Measurements from ENCODE around the gene PHF3.

PHF3 gene

DNA sequence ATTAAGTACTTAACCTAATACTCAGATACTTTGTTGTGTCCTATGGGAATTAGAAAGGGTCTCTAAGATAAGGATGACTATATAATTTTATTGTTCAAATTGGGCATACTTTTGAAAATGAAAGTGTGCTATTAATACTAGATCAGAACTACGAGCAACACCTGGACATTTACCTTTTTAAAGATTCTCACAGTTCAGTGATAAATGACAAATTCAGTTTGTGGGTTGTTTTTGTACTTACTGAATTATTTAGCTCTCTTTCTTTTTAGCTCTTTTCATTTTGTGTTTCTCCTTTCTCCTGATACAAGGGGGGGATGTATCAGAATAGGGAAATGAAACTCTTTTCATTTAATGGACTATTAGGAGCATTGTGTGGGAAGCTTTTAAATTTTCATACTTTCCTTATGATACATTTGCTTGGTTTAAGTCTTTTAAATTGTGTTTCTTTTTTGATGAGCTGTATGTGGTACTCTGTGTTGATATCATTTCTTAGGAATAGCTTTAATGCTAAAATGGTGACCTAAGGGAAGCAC is 47.5 kb downstream of the PHF3 start:
- H3K27ac ChIP-seq = no peak overlapping the region
- TF ChIP-seq, protein P1, sequence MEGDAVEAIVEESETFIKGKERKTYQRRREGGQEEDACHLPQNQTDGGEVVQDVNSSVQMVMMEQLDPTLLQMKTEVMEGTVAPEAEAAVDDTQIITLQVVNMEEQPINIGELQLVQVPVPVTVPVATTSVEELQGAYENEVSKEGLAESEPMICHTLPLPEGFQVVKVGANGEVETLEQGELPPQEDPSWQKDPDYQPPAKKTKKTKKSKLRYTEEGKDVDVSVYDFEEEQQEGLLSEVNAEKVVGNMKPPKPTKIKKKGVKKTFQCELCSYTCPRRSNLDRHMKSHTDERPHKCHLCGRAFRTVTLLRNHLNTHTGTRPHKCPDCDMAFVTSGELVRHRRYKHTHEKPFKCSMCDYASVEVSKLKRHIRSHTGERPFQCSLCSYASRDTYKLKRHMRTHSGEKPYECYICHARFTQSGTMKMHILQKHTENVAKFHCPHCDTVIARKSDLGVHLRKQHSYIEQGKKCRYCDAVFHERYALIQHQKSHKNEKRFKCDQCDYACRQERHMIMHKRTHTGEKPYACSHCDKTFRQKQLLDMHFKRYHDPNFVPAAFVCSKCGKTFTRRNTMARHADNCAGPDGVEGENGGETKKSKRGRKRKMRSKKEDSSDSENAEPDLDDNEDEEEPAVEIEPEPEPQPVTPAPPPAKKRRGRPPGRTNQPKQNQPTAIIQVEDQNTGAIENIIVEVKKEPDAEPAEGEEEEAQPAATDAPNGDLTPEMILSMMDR (IDR thresholded peaks at IDR 0.05) = no peak
- intact Hi-C loops (cut with DNase I; ENCODE audit: low total_unique reads) = no loop called here

DNA sequence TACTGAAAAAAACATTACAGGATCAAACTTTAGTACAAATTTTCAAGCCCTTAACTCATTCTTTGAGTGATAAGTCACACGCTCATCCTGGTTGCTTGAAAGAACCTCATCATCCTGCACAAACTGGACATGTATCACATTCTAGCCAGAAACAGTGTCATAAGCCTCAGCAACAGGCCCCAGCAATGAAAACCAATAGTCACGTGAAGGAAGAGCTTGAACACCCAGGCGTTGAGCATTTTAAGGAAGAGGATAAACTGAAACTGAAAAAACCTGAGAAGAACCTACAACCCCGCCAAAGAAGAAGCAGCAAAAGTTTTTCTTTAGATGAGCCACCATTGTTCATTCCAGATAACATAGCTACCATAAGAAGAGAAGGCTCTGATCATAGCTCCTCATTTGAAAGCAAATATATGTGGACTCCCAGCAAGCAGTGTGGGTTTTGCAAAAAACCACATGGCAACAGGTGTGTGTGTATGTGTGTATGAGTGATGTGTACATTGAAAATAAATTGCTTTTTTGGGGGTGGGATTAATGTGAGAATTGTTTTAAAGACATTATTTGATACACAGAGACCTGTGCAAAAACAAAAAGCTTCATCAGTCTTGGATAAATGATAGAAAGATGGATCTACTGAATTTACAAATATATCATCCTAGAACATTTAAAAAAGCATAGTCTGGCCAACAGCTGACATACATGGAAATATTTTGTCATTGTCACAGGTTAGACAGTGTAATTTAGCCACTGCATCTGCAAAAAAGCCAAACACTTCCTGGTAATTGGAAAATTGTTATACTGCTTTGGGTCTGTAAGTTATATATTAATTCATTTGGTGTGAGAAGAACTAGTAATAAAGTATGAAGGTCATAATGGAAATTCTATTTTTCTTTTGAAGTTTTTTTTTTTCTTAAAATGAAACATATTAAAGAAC is 50.1 kb downstream of the PHF3 start:
- no peak overlapping the region for H3K27ac ChIP-seq

More for the DNA sequence above, 47.5 kb downstream of the PHF3 start:
- H3K4me1 ChIP-seq = peaks cover 0 to 10% (median 3%) of the 10 kb centered on the region in 4 donors
- no peak overlapping the region for H3K4me3 ChIP-seq
- no peaks in the 10 kb centered on the region for H3K9me3 ChIP-seq
- H3K36me3 ChIP-seq = peaks cover 0 to 19% (median 17%) of the 10 kb centered on the region in 3 donors
- no peak for DNase-seq
- no peaks in the 10 kb centered on the region for H3K27me3 ChIP-seq

DNA sequence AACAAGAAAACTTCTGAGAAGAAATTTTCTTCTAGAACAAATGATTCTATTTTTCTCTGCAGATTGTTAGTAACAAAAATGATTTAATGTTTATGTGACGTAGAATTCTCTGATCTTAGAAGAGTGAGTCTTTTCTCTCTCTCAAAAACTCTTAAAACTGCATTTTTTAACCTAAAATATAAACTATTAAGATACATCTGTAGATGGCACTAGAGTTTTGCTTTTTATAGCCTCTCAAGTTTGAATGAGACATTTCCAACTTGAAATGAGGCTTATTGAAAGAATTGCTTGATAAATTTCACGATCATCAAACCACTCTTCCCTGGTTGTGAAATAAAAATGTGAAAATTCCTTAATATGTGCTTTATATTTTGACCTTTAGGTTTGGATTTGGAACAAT is 53.8 kb downstream of the PHF3 start:
- Histone ChIP-seq H3K4me3 (no peak overlapping the region), H3K36me3 (peaks cover 0 to 15% (median 11%) of the 10 kb centered on the region in 3 donors), H3K27me3 (no peaks in the 10 kb centered on the region), H3K27ac (no peak overlapping the region), H3K4me1 (no peaks in the 10 kb centered on the region), H3K9me3 (no peaks in the 10 kb centered on the region)
- intact Hi-C loops (cut with DNase I; ENCODE audit: low total_unique reads) = no loop called here
- TF ChIP-seq, protein P1 (IDR thresholded peaks at IDR 0.05) = no peak
- no peak for DNase-seq

More for the DNA sequence above, 50.1 kb downstream of the PHF3 start:
- Histone ChIP-seq H3K27me3 (no peaks in the 10 kb centered on the region), H3K9me3 (no peaks in the 10 kb centered on the region), H3K36me3 (peaks cover 0 to 19% (median 17%) of the 10 kb centered on the region in 3 donors), H3K4me1 (peaks cover 0 to 10% (median 3%) of the 10 kb centered on the region in 4 donors), H3K4me3 (no peak overlapping the region)
- intact Hi-C loops (cut with DNase I; ENCODE audit: low total_unique reads) = no loop called here
- DNase-seq = no peak
- TF ChIP-seq, protein P1 (IDR thresholded peaks at IDR 0.05) = no peak

DNA sequence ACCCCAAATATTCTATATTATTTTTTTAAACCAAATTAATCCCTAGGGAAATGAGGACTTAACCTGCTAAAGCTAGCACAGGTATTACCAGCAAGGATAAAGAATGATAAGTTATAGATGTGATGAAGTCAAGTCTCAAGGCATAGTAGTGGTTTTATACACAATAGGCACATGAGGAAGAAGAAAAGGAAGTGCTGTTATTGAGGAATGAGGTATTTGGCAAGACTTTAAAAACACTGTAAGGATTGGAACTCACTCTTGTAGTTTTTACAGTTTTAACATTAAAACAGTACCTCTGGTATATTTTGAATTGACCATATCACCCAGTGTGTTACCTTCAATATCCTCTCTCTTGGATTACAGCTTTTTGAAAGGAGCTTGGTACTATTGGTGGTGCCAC is 54.6 kb downstream of the PHF3 start:
- DNase-seq = no peak

DNA sequence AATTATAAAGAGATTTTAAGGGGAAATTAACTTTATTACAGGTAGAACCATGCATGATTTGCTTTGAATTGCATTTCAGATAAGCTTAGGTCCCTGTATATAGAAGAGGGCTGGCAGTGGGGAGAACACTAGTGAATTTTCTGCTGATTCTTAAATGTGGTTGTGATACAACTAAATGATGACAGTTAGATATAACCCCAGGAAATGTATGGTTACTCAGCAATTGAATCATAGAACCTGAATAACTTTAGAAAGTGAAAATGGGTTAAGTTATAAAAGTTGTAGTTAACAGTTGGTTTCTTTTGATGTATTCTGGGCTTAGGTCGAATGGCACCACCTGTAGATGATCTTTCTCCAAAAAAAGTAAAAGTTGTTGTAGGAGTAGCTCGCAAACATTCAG is 70.1 kb downstream of the PHF3 start:
- DNase-seq = no peak

More for the DNA sequence above, 54.6 kb downstream of the PHF3 start:
- Histone ChIP-seq H3K4me3 (no peak overlapping the region), H3K27ac (no peak overlapping the region), H3K27me3 (no peaks in the 10 kb centered on the region), H3K4me1 (no peaks in the 10 kb centered on the region), H3K36me3 (peaks cover 0 to 8% (median 7%) of the 10 kb centered on the region in 3 donors), H3K9me3 (no peaks in the 10 kb centered on the region)
- intact Hi-C loops (cut with DNase I; ENCODE audit: low total_unique reads) = no loop called here
- TF ChIP-seq, protein P1 (IDR thresholded peaks at IDR 0.05) = no peak

More for the DNA sequence above, 70.1 kb downstream of the PHF3 start:
- intact Hi-C loops (cut with DNase I; ENCODE audit: low total_unique reads) = no loop called here
- Histone ChIP-seq H3K36me3 (peaks cover 53 to 83% (median 69%) of the 10 kb centered on the region in 3 donors), H3K27me3 (no peaks in the 10 kb centered on the region), H3K4me3 (no peak overlapping the region), H3K9me3 (no peaks in the 10 kb centered on the region), H3K27ac (no peak overlapping the region), H3K4me1 (no peaks in the 10 kb centered on the region)
- TF ChIP-seq, protein P1 (IDR thresholded peaks at IDR 0.05) = no peak
